Measurements from ENCODE around the gene SPOCK1. TPM values are rescaled to one million over a fixed set of nuclear protein-coding genes. Genes with fewer than 3 reads are reported as not detected.

The SPOCK1 gene
- total RNA-seq, 1 experiment from 2014 or later = 4.0 TPM

DNA sequence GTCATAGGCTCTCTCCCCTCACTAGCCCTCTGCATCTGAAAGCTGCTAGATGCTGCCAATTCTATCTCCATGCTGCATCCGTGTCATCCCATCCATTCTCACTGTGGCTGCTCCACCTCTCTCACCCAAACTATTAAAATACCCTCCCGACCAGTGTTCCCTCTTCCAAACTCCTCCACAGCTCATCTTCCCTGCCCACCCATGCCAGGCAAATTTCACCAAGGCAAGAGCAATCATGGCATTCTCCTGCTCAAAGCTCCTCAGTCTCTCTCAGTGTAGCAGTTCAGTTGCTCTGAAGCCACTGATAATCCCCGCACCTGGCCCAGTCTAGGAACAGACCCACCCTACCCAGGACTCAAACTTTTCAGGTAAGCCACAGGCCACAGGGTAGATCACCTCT lies 48.4 kb downstream of the SPOCK1 start:
- Histone ChIP-seq H3K4me1 (ENCODE audit: insufficient read depth, low read length, poor library complexity, severe bottlenecking) (peaks cover 5% of the 10 kb centered on the region), H3K9me3 (ENCODE audit: low read depth, low read length, poor library complexity, severe bottlenecking) (no peaks in the 10 kb centered on the region), H3K36me3 (ENCODE audit: insufficient read depth, low read length, poor library complexity, severe bottlenecking) (no peaks in the 10 kb centered on the region), H3K27ac (ENCODE audit: low read depth, low read length, poor library complexity, severe bottlenecking) (no peak overlapping the region), H3K4me3 (ENCODE audit: low read depth, low read length, poor library complexity, severe bottlenecking) (no peak overlapping the region), H3K27me3 (replicated peaks; ENCODE audit: insufficient read depth, low read depth, low read length, poor library complexity) (peaks cover 5% of the 10 kb centered on the region)
- POLR2A ChIA-PET (ENCODE audit: low non-redundant PET) = no interaction called here
- CTCF ChIA-PET = no interaction called here
- intact Hi-C loops (cut with micrococcal nuclease; ENCODE audit: unreplicated experiment) = no loop called here
- no TSS peak for BruUV-seq (replicated peaks)
- TF ChIP-seq, protein P1, sequence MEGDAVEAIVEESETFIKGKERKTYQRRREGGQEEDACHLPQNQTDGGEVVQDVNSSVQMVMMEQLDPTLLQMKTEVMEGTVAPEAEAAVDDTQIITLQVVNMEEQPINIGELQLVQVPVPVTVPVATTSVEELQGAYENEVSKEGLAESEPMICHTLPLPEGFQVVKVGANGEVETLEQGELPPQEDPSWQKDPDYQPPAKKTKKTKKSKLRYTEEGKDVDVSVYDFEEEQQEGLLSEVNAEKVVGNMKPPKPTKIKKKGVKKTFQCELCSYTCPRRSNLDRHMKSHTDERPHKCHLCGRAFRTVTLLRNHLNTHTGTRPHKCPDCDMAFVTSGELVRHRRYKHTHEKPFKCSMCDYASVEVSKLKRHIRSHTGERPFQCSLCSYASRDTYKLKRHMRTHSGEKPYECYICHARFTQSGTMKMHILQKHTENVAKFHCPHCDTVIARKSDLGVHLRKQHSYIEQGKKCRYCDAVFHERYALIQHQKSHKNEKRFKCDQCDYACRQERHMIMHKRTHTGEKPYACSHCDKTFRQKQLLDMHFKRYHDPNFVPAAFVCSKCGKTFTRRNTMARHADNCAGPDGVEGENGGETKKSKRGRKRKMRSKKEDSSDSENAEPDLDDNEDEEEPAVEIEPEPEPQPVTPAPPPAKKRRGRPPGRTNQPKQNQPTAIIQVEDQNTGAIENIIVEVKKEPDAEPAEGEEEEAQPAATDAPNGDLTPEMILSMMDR (conservative IDR thresholded peaks at IDR 0.05; ENCODE audit: low read depth, low read length) = no peak
- TF ChIP-seq EZH2 (IDR thresholded peaks at IDR 0.05; ENCODE audit: borderline replicate concordance, low read depth, low read length, poor library complexity, severe bottlenecking) = no peak
- DNase-seq (ENCODE audit: low spot score) = no peak

GRCh38 chr5:137448868-137449267 lies 50.3 kb downstream of the SPOCK1 start:
- Histone ChIP-seq H3K4me1 (ENCODE audit: insufficient read depth, low read length, poor library complexity, severe bottlenecking) (peaks cover 5% of the 10 kb centered on the region), H3K9me3 (ENCODE audit: low read depth, low read length, poor library complexity, severe bottlenecking) (no peaks in the 10 kb centered on the region), H3K27ac (ENCODE audit: low read depth, low read length, poor library complexity, severe bottlenecking) (no peak overlapping the region), H3K27me3 (replicated peaks; ENCODE audit: insufficient read depth, low read depth, low read length, poor library complexity) (peaks cover 9% of the 10 kb centered on the region), H3K4me3 (ENCODE audit: low read depth, low read length, poor library complexity, severe bottlenecking) (no peak overlapping the region), H3K36me3 (ENCODE audit: insufficient read depth, low read length, poor library complexity, severe bottlenecking) (no peaks in the 10 kb centered on the region)
- CTCF ChIA-PET = interaction anchor here (0.6 kb wide), 1 partner anchor 75 kb away, joined by 3 read pairs; no protein-coding TSS in a partner anchor
- intact Hi-C loops (cut with micrococcal nuclease; ENCODE audit: unreplicated experiment) = no loop called here
- BruUV-seq (replicated peaks) = no TSS peak
- TF ChIP-seq EZH2 (IDR thresholded peaks at IDR 0.05; ENCODE audit: borderline replicate concordance, low read depth, low read length, poor library complexity, severe bottlenecking) = no peak
- no peak for DNase-seq (ENCODE audit: low spot score)
- POLR2A ChIA-PET (ENCODE audit: low non-redundant PET) = no interaction called here

GRCh38 chr5:137446615-137447014 lies 52.5 kb downstream of the SPOCK1 start:
- no TSS peak for BruUV-seq (replicated peaks)
- intact Hi-C loops (cut with micrococcal nuclease; ENCODE audit: unreplicated experiment) = no loop called here

GRCh38 chr5:137446151-137446550 lies 53.0 kb downstream of the SPOCK1 start:
- intact Hi-C loops (cut with micrococcal nuclease; ENCODE audit: unreplicated experiment) = no loop called here
- Histone ChIP-seq H3K27me3 (replicated peaks; ENCODE audit: insufficient read depth, low read depth, low read length, poor library complexity) (peaks cover 9% of the 10 kb centered on the region), H3K4me3 (ENCODE audit: low read depth, low read length, poor library complexity, severe bottlenecking) (no peak overlapping the region), H3K27ac (ENCODE audit: low read depth, low read length, poor library complexity, severe bottlenecking) (no peak overlapping the region), H3K9me3 (ENCODE audit: low read depth, low read length, poor library complexity, severe bottlenecking) (no peaks in the 10 kb centered on the region), H3K36me3 (ENCODE audit: insufficient read depth, low read length, poor library complexity, severe bottlenecking) (no peaks in the 10 kb centered on the region), H3K4me1 (ENCODE audit: insufficient read depth, low read length, poor library complexity, severe bottlenecking) (peaks cover 5% of the 10 kb centered on the region)
- no peak for DNase-seq (ENCODE audit: low spot score)
- TF ChIP-seq, protein P1 (conservative IDR thresholded peaks at IDR 0.05; ENCODE audit: low read depth, low read length) = no peak
- no peak for TF ChIP-seq EZH2 (IDR thresholded peaks at IDR 0.05; ENCODE audit: borderline replicate concordance, low read depth, low read length, poor library complexity, severe bottlenecking)
- CTCF ChIA-PET = no interaction called here
- no TSS peak for BruUV-seq (replicated peaks)
- POLR2A ChIA-PET (ENCODE audit: low non-redundant PET) = no interaction called here

More at GRCh38 chr5:137446615-137447014, 52.5 kb downstream of the SPOCK1 start:
- Histone ChIP-seq H3K9me3 (ENCODE audit: low read depth, low read length, poor library complexity, severe bottlenecking) (no peaks in the 10 kb centered on the region), H3K27me3 (replicated peaks; ENCODE audit: insufficient read depth, low read depth, low read length, poor library complexity) (peaks cover 9% of the 10 kb centered on the region), H3K4me3 (ENCODE audit: low read depth, low read length, poor library complexity, severe bottlenecking) (no peak overlapping the region), H3K4me1 (ENCODE audit: insufficient read depth, low read length, poor library complexity, severe bottlenecking) (peaks cover 5% of the 10 kb centered on the region), H3K36me3 (ENCODE audit: insufficient read depth, low read length, poor library complexity, severe bottlenecking) (no peaks in the 10 kb centered on the region), H3K27ac (ENCODE audit: low read depth, low read length, poor library complexity, severe bottlenecking) (no peak overlapping the region)
- ChIA-PET CTCF (no interaction called here), POLR2A (ENCODE audit: low non-redundant PET) (no interaction called here)
- DNase-seq (ENCODE audit: low spot score) = no peak
- TF ChIP-seq EZH2 (IDR thresholded peaks at IDR 0.05; ENCODE audit: borderline replicate concordance, low read depth, low read length, poor library complexity, severe bottlenecking) = no peak
- TF ChIP-seq, protein P1 (conservative IDR thresholded peaks at IDR 0.05; ENCODE audit: low read depth, low read length) = no peak

Measured in A673 (cell line).